GM19099 (cell line): ENCODE data around the gene GIMD1.
A peak's percentile ranks its signal among the peaks of the same experiment; 100 is the strongest.

Source experiments
- POLR2A ChIP-seq: IDR thresholded peaks from 3 replicates; pipeline ENCODE4 v1.6.1; 2011; ENCODE audit warnings: low read depth; ENCODE audit not compliant: insufficient read length; ENCODE audit errors: extremely low read depth

Gene GIMD1

DNA sequence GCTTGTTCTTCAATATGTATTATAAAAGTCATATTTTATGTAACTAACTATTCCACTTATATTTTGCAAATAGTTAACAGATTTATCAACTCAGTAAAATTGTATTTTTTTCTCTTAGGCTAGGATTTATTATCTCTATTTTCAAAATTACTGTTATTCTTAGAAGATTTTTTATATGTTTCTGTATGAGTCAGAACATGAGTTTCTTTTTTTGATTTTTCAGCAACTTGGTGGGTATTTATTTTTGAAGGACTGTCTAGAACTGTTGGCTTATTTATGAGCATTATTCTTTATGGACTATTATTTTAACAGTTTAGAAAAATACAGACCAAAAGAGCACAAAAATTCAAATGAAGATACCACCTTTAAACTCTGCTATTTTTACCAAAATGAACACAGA is 45.5 kb downstream of the GIMD1 start:
- TF ChIP-seq POLR2A: no peak

DNA sequence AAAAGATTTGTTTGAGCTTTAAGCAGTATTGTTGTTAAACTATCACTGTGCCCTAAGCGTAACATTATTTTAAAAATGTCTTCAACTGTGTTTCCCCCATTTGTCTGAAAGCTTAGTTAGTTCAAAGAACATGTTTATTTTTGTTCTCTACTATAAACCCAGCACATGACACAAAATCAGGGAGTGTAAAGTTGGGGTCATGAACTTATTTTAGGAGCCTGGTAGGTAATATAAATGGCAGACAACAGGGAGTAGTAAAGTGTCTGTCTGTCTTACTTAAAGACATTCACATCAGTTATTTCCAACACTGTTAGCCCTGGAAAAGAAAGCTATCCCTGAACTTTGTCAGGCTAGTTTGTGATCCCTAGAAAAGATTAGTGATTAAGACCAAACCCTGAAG is 48.3 kb downstream of the GIMD1 start:
- TF ChIP-seq POLR2A: no peak

- no peak for TF ChIP-seq POLR2A
These were observed 50.1 kb downstream of the GIMD1 start for GRCh38 chr4:106318511-106318910.

GRCh38 chr4:106317815-106318214 is 50.8 kb downstream of the GIMD1 start:
- no peak for TF ChIP-seq POLR2A

GRCh38 chr4:106316773-106317409 is 51.7 kb downstream of the GIMD1 start:
- TF ChIP-seq POLR2A: no peak

DNA sequence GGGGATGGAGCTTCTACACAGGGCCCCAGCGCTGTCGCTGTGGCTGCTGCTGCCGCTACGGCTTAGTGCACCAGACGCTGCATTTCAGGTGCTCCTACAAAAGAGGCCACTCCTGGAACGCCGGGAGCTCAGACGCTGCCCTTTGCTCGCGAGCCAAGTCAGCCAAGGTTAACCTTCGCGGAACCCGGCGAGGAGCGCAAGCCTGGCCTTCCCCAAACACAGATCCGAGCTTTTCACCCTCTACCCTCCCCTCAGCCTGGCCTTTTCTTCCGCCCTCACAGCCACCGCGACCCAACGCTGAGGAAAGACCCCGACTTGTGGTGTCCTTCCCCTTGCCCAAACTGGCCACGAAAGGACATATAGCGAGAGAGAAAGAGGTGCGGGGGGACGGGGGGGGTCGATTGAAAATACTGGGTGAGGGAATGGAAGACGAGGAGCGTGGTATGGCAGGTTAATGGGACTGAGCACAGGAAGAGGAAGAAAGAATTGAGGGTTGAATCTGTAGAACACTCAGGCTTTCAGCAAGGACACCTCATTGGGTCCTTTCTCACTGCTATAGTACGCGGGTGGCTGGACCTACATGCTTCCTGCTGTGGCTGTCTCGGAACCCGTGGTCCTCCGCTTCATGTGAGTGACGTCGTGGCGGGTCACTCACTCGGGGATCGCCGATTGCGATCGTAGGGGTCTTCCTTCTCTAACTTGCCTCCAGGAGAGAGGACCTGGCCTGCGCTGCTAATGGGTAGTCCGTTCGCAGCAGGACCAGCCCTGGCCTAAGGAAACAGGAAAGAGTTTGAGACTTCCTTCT is 52.4 kb downstream of the GIMD1 start, which contains the start of the genes AIMP1 and TBCK:
Gene AIMP1, plus strand, starts transcription at position 583 of the 805 bp plus-strand sequence. CDS start 8,460 bp downstream, outside the sequence.
Gene TBCK, minus strand, starts transcription at position 242 of the 805 bp plus-strand sequence. CDS start 7,249 bp downstream, outside the sequence.
- TF ChIP-seq POLR2A: peak; percentile 86

- TF ChIP-seq POLR2A: no peak
These were observed 53.1 kb downstream of the GIMD1 start for GRCh38 chr4:106315476-106315967.

DNA sequence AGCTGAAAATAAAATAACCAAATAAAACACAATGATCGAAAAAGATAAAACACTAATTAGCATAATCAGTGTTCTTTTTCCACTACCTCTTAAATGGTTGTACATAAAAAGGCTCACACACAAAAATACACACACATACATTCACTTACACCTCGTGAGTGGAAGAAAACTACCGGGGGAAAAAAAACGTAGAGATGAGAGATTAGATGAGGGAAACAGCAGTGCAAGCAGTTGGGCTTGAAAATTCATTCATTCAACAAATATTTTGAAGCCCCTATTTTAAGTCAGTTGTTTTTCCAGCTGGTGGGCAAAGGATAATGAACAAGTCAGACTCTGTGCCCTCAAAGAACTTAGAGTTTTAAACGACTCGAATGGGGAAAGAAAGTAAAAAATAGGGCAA is 53.6 kb downstream of the GIMD1 start:
- no peak for TF ChIP-seq POLR2A

DNA sequence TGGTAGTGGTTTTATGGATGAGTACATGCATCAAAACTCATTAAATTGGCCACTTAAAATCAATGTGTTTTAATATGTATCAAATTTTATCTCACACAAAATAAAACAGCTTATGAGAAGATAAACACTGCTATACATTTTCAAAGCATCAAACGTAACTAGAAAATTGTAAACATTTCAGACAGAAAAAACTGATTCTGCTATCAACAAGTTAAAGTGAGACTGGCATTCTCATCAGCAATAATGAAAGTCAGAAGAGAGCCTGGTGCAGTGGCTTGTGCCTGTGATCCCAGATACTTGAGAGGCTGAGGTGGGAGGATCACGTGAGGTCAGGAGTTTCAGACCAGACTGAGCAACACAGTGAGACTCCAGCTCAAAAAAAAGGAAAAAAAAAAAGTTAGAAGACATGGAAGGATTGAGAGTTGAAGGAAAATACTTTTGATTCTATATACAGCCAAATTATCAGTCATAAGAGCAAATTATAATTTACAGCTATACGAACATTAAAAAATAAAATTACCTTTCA is 55.5 kb downstream of the GIMD1 start:
- no peak for TF ChIP-seq POLR2A

- no peak for TF ChIP-seq POLR2A
These were observed 56.2 kb downstream of the GIMD1 start for GRCh38 chr4:106312377-106312776.
